Measurements from ENCODE around the gene POLR1B. TPM values are rescaled to one million over a fixed set of nuclear protein-coding genes. Genes with fewer than 3 reads are reported as not detected.
"Not testable (repeated sequence)": the region's sequence is repeated elsewhere in the genome, so short reads cannot be mapped to it uniquely, and the experiment has no call there.

Gene POLR1B
- total and polyA plus RNA-seq, 2 donors, result 8.2 to 13.0 TPM

DNA sequence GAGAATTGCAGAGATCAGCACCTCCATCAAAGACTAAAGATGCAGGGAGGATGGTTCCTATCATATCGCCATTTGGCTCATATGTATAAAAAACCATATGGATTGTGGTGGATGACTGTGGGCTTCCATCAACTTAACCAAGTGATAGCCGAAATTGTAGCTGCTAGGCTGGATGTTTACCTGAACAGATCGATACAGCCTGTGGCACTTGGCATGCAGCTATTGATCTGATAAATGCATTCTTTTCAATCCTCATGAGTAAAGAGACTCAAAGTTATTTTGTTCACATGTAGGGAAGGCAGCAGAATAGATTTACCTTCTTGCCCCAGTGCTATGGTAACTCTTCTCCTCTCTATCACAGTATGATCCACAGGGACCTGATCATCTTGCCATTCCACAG is 60.7 kb downstream of the POLR1B start:
- Histone ChIP-seq H3K27ac (ENCODE audit: low read depth in 1 of 2, low read length in 1 of 2) (no peak overlapping the region), H3K4me3 (ENCODE audit: low read length in 2 of 2) (no peak overlapping the region), H3K27me3 (ENCODE audit: control insufficient read depth in 2 of 2, insufficient read depth in 1 of 2, low read length in 1 of 2) (no peaks in the 10 kb centered on the region), H3K36me3 (ENCODE audit: control insufficient read depth in 2 of 2, insufficient read depth in 2 of 2, low read length in 1 of 2) (no peaks in the 10 kb centered on the region), H3K9me3 (ENCODE audit: control insufficient read depth in 2 of 2, insufficient read depth in 1 of 2, low read length in 1 of 2) (no peaks in the 10 kb centered on the region), H3K4me1 (ENCODE audit: control insufficient read depth in 2 of 2, insufficient read depth in 2 of 2, low read length in 2 of 2) (no peaks in the 10 kb centered on the region)
- 98% methylated on average over 3 of the region's 3 CpGs for WGBS
- DNase-seq (ENCODE audit: low read depth in 6 of 9, low spot score in 9 of 9), result no peak

DNA sequence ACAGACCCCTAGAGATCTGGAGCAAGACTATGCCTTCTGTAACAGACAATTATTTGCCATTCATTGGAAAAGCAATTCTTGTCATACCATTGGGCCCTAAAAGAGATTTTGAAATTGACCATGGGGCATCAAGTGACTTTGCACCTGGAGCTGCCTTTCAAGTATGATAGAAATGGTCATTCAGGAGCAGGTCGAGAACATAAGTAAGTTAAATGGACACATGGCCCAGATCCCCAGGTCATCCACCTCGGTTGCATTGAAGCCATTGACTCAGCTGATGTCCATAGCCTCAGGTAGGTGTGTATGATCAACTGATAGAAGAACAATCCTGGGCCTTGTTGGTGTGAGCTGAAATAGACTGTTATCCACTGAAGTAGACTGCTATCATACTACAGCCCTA is 61.5 kb downstream of the POLR1B start:
- H3K4me3 ChIP-seq (ENCODE audit: low read length in 2 of 2), result no peak overlapping the region
- H3K27ac ChIP-seq (ENCODE audit: low read depth in 1 of 2, low read length in 1 of 2), result no peak overlapping the region
- H3K27me3 ChIP-seq (ENCODE audit: control insufficient read depth in 2 of 2, insufficient read depth in 1 of 2, low read length in 1 of 2), result no peaks in the 10 kb centered on the region
- no peaks in the 10 kb centered on the region for H3K36me3 ChIP-seq (ENCODE audit: control insufficient read depth in 2 of 2, insufficient read depth in 2 of 2, low read length in 1 of 2)
- no peaks in the 10 kb centered on the region for H3K4me1 ChIP-seq (ENCODE audit: control insufficient read depth in 2 of 2, insufficient read depth in 2 of 2, low read length in 2 of 2)
- no peaks in the 10 kb centered on the region for H3K9me3 ChIP-seq (ENCODE audit: control insufficient read depth in 2 of 2, insufficient read depth in 1 of 2, low read length in 1 of 2)
- 94% methylated on average over 2 of the region's 2 CpGs for WGBS
- no peak for DNase-seq (ENCODE audit: low read depth in 6 of 9, low spot score in 9 of 9)

DNA sequence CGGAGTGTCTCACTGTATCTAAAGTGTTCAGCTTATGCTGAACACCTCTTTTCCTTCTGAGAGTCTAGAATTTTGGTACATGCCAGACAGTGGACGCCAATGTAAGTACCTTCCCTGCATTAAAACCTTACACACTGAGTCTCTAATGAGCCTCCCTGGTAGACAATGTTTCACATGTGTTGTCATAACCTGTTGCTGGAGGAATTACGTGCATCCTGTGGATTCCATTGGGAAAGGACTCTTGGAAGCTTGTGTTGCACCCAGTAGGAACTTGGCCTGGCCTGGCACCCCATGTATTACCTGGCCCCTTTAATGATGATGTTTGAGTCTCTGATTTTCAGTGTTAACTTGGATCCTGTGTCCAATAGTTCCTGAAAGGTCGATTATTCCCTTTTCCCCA is 62.7 kb downstream of the POLR1B start:
- no peaks in the 10 kb centered on the region for H3K4me1 ChIP-seq (ENCODE audit: control insufficient read depth in 2 of 2, insufficient read depth in 2 of 2, low read length in 2 of 2)
- DNase-seq (ENCODE audit: low read depth in 6 of 9, low spot score in 9 of 9), result no peak
- H3K27me3 ChIP-seq (ENCODE audit: control insufficient read depth in 2 of 2, insufficient read depth in 1 of 2, low read length in 1 of 2), result no peaks in the 10 kb centered on the region
- H3K27ac ChIP-seq (ENCODE audit: low read depth in 1 of 2, low read length in 1 of 2), result no peak overlapping the region
- no peaks in the 10 kb centered on the region for H3K9me3 ChIP-seq (ENCODE audit: control insufficient read depth in 2 of 2, insufficient read depth in 1 of 2, low read length in 1 of 2)
- H3K36me3 ChIP-seq (ENCODE audit: control insufficient read depth in 2 of 2, insufficient read depth in 2 of 2, low read length in 1 of 2), result no peaks in the 10 kb centered on the region
- 95% methylated on average over 4 of the region's 4 CpGs for WGBS
- no peak overlapping the region for H3K4me3 ChIP-seq (ENCODE audit: low read length in 2 of 2)

DNA sequence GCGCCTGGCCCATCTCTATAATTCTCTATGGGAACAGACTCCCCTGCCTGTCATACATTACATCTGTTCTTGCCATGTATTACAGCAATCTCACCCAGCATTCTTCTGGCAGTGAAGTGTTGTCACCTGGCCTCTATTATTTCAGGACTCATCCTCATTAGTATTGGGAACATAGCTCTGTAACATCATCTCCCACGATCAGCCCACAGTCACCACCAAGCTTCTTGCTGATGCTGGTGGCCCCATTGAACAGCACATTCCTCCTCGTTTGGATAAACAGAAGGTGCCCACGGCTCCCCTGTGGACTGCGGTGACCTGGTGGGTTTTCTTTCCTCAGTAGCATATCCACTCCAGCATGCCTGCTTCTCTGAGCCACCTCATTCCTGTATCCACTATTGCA is 63.7 kb downstream of the POLR1B start:
- H3K9me3 ChIP-seq (ENCODE audit: control insufficient read depth in 2 of 2, insufficient read depth in 1 of 2, low read length in 1 of 2), result no peaks in the 10 kb centered on the region
- no peak overlapping the region for H3K4me3 ChIP-seq (ENCODE audit: low read length in 2 of 2)
- no peak for DNase-seq (ENCODE audit: low read depth in 6 of 9, low spot score in 9 of 9)
- H3K27ac ChIP-seq (ENCODE audit: low read depth in 1 of 2, low read length in 1 of 2), result no peak overlapping the region
- whole genome bisulfite sequencing, result 96% methylated on average over 5 of the region's 5 CpGs
- H3K36me3 ChIP-seq (ENCODE audit: control insufficient read depth in 2 of 2, insufficient read depth in 2 of 2, low read length in 1 of 2), result no peaks in the 10 kb centered on the region
- no peaks in the 10 kb centered on the region for H3K27me3 ChIP-seq (ENCODE audit: control insufficient read depth in 2 of 2, insufficient read depth in 1 of 2, low read length in 1 of 2)
- no peaks in the 10 kb centered on the region for H3K4me1 ChIP-seq (ENCODE audit: control insufficient read depth in 2 of 2, insufficient read depth in 2 of 2, low read length in 2 of 2)

DNA sequence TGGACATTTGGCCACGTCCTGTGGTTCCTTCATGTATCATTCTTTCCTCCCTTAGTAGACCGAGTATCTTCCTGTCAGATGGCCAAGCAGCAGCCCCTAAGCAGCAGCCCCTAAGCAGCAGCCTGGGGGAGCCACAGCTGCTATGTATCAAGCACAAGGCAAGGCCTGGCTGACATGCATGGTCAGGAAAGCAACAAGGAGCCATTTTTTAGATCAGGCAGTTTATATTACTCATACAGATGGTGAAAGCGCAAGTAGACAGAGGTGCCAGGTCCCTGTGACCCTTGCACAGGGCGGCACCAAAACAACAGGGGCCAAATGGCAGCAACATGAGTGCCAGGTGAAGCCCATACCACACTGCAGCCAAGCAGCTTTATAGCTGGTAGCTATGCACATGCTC is 64.3 kb downstream of the POLR1B start:
- WGBS, result 94% methylated on average over 4 of the region's 4 CpGs
- no peak overlapping the region for H3K4me3 ChIP-seq (ENCODE audit: low read length in 2 of 2)
- H3K9me3 ChIP-seq (ENCODE audit: control insufficient read depth in 2 of 2, insufficient read depth in 1 of 2, low read length in 1 of 2), result no peaks in the 10 kb centered on the region

DNA sequence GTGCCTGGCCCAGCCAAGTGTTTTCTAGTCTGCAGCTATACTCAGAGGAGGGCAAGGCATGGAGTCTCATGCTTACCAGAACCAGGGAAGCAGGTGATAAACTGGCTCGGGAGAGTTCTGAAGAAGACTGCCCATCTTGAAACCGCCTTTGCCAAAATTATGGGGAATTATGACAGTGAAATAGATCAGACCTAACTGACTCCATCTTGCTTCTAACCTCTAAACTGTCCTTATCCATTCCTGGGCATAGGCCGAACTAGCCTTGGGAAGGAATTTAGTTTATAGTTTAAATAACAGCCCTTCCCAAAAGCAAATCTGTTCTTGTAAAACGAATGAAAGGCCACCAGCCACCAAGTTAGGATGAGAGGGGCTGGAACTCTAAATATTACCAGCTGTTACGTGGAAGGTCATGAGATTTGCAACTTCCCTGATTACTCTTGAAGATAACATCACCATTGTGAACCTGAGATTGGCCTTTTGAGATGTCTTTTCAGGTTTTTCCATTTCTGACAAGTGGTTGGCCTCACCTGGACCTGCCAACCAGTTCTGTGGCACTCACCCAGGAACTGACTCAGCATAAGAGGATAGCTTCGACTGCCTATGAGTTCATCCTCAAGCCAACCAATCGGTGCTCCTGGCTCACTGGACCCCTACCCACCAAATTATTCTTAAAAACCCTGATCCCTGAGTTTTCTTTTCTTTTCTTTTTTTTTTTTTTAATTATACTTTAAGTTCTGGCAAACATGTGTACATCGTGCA is 65.6 kb downstream of the POLR1B start:
- no peaks in the 10 kb centered on the region for H3K4me1 ChIP-seq (ENCODE audit: control insufficient read depth in 2 of 2, insufficient read depth in 2 of 2, low read length in 2 of 2)
- H3K9me3 ChIP-seq (ENCODE audit: control insufficient read depth in 2 of 2, insufficient read depth in 1 of 2, low read length in 1 of 2), result no peaks in the 10 kb centered on the region
- H3K36me3 ChIP-seq (ENCODE audit: control insufficient read depth in 2 of 2, insufficient read depth in 2 of 2, low read length in 1 of 2), result no peaks in the 10 kb centered on the region
- H3K4me3 ChIP-seq (ENCODE audit: low read length in 2 of 2), result no peak overlapping the region
- H3K27ac ChIP-seq (ENCODE audit: low read depth in 1 of 2, low read length in 1 of 2), result no peak overlapping the region
- 90% methylated on average over 8 of the region's 8 CpGs for WGBS
- no peaks in the 10 kb centered on the region for H3K27me3 ChIP-seq (ENCODE audit: control insufficient read depth in 2 of 2, insufficient read depth in 1 of 2, low read length in 1 of 2)
- DNase-seq (ENCODE audit: low read depth in 6 of 9, low spot score in 9 of 9), result no peak

More for the DNA sequence above, 64.3 kb downstream of the POLR1B start:
- Histone ChIP-seq H3K27ac (ENCODE audit: low read depth in 1 of 2, low read length in 1 of 2) (no peak overlapping the region), H3K27me3 (ENCODE audit: control insufficient read depth in 2 of 2, insufficient read depth in 1 of 2, low read length in 1 of 2) (no peaks in the 10 kb centered on the region), H3K4me1 (ENCODE audit: control insufficient read depth in 2 of 2, insufficient read depth in 2 of 2, low read length in 2 of 2) (no peaks in the 10 kb centered on the region), H3K36me3 (ENCODE audit: control insufficient read depth in 2 of 2, insufficient read depth in 2 of 2, low read length in 1 of 2) (no peaks in the 10 kb centered on the region)
- no peak for DNase-seq (ENCODE audit: low read depth in 6 of 9, low spot score in 9 of 9)

DNA sequence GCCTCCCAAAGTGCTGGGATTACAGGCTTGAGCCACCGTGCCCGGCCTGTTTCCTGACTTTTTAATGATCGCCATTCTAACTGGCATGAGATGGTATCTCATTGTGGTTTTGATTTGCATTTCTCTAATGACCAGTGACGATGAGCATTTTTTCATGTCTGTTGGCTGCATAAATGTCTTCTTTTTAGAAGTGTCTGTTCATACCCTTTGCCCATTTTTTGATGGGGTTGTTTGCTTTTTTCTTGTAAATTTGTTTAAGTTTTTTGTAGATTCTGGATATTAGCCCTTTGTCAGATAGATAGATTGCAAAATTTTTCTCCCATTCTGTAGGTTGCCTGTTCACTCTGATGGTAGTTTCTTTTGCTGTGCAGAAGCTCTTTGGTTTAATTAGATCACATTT is 67.1 kb downstream of the POLR1B start:
- not testable (repeated sequence) for H3K4me1 ChIP-seq (ENCODE audit: control insufficient read depth in 2 of 2, insufficient read depth in 2 of 2, low read length in 2 of 2); H3K36me3 ChIP-seq (ENCODE audit: control insufficient read depth in 2 of 2, insufficient read depth in 2 of 2, low read length in 1 of 2); H3K27me3 ChIP-seq (ENCODE audit: control insufficient read depth in 2 of 2, insufficient read depth in 1 of 2, low read length in 1 of 2); H3K27ac ChIP-seq (ENCODE audit: low read depth in 1 of 2, low read length in 1 of 2); H3K9me3 ChIP-seq (ENCODE audit: control insufficient read depth in 2 of 2, insufficient read depth in 1 of 2, low read length in 1 of 2); H3K4me3 ChIP-seq (ENCODE audit: low read length in 2 of 2); DNase-seq (ENCODE audit: low read depth in 6 of 9, low spot score in 9 of 9)
- WGBS, result 97% methylated on average over 4 of the region's 4 CpGs

DNA sequence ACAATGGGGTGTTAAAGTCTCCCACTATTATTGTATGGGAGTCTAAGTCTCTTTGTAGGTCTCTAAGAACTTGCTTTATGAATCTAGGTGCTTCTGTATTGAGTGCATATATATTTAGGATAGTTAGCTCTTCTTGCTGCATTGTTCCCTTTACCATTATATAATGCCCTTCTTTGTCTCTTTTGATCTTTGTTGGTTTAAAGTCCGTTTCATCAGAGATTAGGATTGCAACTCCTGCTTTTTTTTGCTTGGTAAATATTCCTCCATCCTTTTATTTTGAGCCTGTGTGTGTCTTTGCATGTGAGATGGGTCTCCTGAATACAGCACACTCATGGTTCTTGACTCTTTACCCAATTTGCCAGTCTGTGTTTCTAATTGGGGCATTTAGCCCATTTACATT is 70.0 kb downstream of the POLR1B start:
- not testable (repeated sequence) for H3K27me3 ChIP-seq (ENCODE audit: control insufficient read depth in 2 of 2, insufficient read depth in 1 of 2, low read length in 1 of 2); H3K4me1 ChIP-seq (ENCODE audit: control insufficient read depth in 2 of 2, insufficient read depth in 2 of 2, low read length in 2 of 2); H3K36me3 ChIP-seq (ENCODE audit: control insufficient read depth in 2 of 2, insufficient read depth in 2 of 2, low read length in 1 of 2); H3K4me3 ChIP-seq (ENCODE audit: low read length in 2 of 2); H3K9me3 ChIP-seq (ENCODE audit: control insufficient read depth in 2 of 2, insufficient read depth in 1 of 2, low read length in 1 of 2); DNase-seq (ENCODE audit: low read depth in 6 of 9, low spot score in 9 of 9); H3K27ac ChIP-seq (ENCODE audit: low read depth in 1 of 2, low read length in 1 of 2)
- 91% methylated on average over 1 of the region's 1 CpG for WGBS

DNA sequence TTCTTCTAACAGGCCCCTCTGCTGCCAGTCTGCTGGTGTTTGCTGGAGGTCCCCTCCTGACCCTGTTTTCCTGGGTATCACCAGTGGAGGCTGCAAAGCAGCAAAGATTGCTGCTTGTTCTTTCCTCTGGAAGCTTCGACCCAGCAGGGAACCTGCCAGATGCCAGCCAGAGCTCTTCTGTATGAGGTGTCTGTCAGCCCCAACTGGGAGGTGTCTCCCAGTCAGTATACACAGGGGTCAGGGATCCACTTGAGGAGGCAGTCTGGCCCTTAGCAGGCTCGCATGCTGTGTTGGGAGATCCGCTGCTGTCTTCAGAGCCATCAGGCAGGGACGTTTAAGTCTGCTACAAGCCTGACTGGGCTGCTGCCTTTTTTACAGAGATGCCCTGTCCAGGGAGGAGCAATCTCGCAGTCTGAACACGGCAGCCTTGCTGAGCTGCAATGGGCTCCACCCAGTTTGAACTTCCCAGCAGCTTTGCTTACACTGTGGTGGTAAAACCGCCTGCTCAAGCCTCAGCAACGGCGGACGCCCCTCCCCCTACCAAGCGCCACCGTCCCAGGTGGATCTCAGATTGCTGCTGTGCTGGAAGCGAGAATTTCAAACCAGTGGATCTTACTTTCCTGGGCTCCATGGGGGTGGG is 72.1 kb downstream of the POLR1B start:
- WGBS, result 88% methylated on average over 13 of the region's 13 CpGs
- H3K9me3 ChIP-seq (ENCODE audit: control insufficient read depth in 2 of 2, insufficient read depth in 1 of 2, low read length in 1 of 2), result no peaks in the 10 kb centered on the region
- peaks cover 0 to 2% of the 10 kb centered on the region in 2 donors for H3K4me1 ChIP-seq (ENCODE audit: control insufficient read depth in 2 of 2, insufficient read depth in 2 of 2, low read length in 2 of 2)
- no peaks in the 10 kb centered on the region for H3K27me3 ChIP-seq (ENCODE audit: control insufficient read depth in 2 of 2, insufficient read depth in 1 of 2, low read length in 1 of 2)
- DNase-seq (ENCODE audit: low read depth in 6 of 9, low spot score in 9 of 9), result no peak
- H3K4me3 ChIP-seq (ENCODE audit: low read length in 2 of 2), result no peak overlapping the region
- H3K36me3 ChIP-seq (ENCODE audit: control insufficient read depth in 2 of 2, insufficient read depth in 2 of 2, low read length in 1 of 2), result no peaks in the 10 kb centered on the region
- H3K27ac ChIP-seq (ENCODE audit: low read depth in 1 of 2, low read length in 1 of 2), result no peak overlapping the region
